HG02840 (cell line): ENCODE measurements around the gene TUBE1.
"Not testable (repeated sequence)": the region's sequence is repeated elsewhere in the genome, so short reads cannot be mapped to it uniquely, and the experiment has no call there.

Source experiments
- ATAC-seq: cut with Tn5 transposase; IDR thresholded peaks from one replicate; pipeline ENCODE4 v1.9.1; 2021; ENCODE audit warnings: mild to moderate bottlenecking, moderate library complexity, moderate number of reproducible peaks; ENCODE audit not compliant: unreplicated experiment, low FRiP score

Gene TUBE1

GRCh38 chr6:112065426-112065986 is 21.8 kb downstream of the TUBE1 start:
- no peak for ATAC-seq

GRCh38 chr6:112062966-112063365 is 24.3 kb downstream of the TUBE1 start:
- ATAC-seq: no peak

- ATAC-seq: no peak
Observed at GRCh38 chr6:112061605-112062004, 25.7 kb downstream of the TUBE1 start.

- no peak for ATAC-seq
Observed at GRCh38 chr6:112058243-112059032, 28.8 kb downstream of the TUBE1 start.

- no peak for ATAC-seq
Observed at GRCh38 chr6:112054555-112055190, 32.6 kb downstream of the TUBE1 start.

GRCh38 chr6:112054001-112054400 is 33.3 kb downstream of the TUBE1 start, which contains the start of gene CCN6:
Gene CCN6 (plus strand): TSS chr6:112054104. CDS start chr6:112054358, 254 bp downstream.
- ATAC-seq: no peak

- ATAC-seq: not testable (repeated sequence)
Observed at GRCh38 chr6:112051251-112051740, 36.0 kb downstream of the TUBE1 start.

- no peak for ATAC-seq
Observed at GRCh38 chr6:112050429-112050828, 36.9 kb downstream of the TUBE1 start.

GRCh38 chr6:112049996-112050395 is 37.3 kb downstream of the TUBE1 start:
- no peak for ATAC-seq

GRCh38 chr6:112049026-112049799 is 38.1 kb downstream of the TUBE1 start:
- no peak for ATAC-seq

- not testable (repeated sequence) for ATAC-seq
Observed at GRCh38 chr6:112047523-112047922, 39.8 kb downstream of the TUBE1 start.

GRCh38 chr6:112044856-112045255 is 42.4 kb downstream of the TUBE1 start:
- ATAC-seq: no peak

GRCh38 chr6:112044196-112044595 is 43.1 kb downstream of the TUBE1 start:
- no peak for ATAC-seq

GRCh38 chr6:112043032-112044007 is 44.0 kb downstream of the TUBE1 start:
- peak; percentile 89 for ATAC-seq

- ATAC-seq: no peak
Observed at GRCh38 chr6:112041535-112041934, 45.7 kb downstream of the TUBE1 start.

- ATAC-seq: no peak
Observed at GRCh38 chr6:112040956-112041355, 46.3 kb downstream of the TUBE1 start.

GRCh38 chr6:112039431-112039770 is 47.9 kb downstream of the TUBE1 start:
- ATAC-seq: no peak

GRCh38 chr6:112038756-112039430 is 48.4 kb downstream of the TUBE1 start:
- no peak for ATAC-seq

- ATAC-seq: no peak
Observed at GRCh38 chr6:112038268-112038667, 49.0 kb downstream of the TUBE1 start.
